Measurements from ENCODE around the gene IL4.

DNA sequence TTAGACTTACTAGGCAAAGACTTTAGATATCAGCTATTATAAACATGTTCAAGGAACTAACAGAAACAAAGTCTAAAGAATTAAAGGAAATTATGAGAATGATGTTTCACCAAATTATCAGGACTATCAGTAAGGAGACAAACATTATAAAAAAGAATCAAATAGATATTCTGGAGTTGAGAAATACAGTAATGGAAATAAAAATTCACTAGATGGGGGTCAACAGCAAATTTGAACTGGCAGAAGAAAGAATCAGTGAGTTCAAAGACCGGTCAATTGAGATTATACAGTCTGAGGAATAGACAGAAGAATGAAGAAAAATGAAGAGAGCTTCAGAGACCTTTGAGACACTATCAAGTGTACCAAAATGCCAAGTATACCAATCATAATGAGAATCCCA lies 25.4 kb upstream of the IL4 start:
- TF ChIP-seq, protein P1, sequence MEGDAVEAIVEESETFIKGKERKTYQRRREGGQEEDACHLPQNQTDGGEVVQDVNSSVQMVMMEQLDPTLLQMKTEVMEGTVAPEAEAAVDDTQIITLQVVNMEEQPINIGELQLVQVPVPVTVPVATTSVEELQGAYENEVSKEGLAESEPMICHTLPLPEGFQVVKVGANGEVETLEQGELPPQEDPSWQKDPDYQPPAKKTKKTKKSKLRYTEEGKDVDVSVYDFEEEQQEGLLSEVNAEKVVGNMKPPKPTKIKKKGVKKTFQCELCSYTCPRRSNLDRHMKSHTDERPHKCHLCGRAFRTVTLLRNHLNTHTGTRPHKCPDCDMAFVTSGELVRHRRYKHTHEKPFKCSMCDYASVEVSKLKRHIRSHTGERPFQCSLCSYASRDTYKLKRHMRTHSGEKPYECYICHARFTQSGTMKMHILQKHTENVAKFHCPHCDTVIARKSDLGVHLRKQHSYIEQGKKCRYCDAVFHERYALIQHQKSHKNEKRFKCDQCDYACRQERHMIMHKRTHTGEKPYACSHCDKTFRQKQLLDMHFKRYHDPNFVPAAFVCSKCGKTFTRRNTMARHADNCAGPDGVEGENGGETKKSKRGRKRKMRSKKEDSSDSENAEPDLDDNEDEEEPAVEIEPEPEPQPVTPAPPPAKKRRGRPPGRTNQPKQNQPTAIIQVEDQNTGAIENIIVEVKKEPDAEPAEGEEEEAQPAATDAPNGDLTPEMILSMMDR (IDR thresholded peaks at IDR 0.05), result no peak
- TF ChIP-seq POLR2A (IDR thresholded peaks at IDR 0.05), result no peak
